T-helper 2 cell treated with Interferon-gamma antibody and Interleukin-4, amounts not matched to agents 100 ng/mL and 5 ng/mL, for 36 hours (primary cell): ENCODE results near the gene NAV2. TPM values are rescaled to one million over a fixed set of nuclear protein-coding genes. Genes with fewer than 3 reads are reported as not detected.

Experiments
- intact Hi-C: fragments of 100-400 bp; cut with micrococcal nuclease; formaldehyde crosslinking; loops from one replicate; pipeline ENCODE4 v1.15.1; 2023
- total RNA-seq: library from RNA; stranded (reverse); gene quantifications from 2 replicates; pipeline ENCODE4 v1.2.3, GENCODE V29; 2022

Gene NAV2
- total RNA-seq, 1 donor from 2014 or later = 0.45 TPM

- intact Hi-C loops = no loop called here
Observed at GRCh38 chr11:19714387-19715363, 2.0 kb downstream of the NAV2 start.

GRCh38 chr11:19715373-19715772, 2.7 kb downstream of the NAV2 start:
- intact Hi-C loops = no loop called here

- intact Hi-C loops = no loop called here
Observed at GRCh38 chr11:19718051-19718450, 5.4 kb downstream of the NAV2 start.

GRCh38 chr11:19718951-19719350, 6.3 kb downstream of the NAV2 start:
- intact Hi-C loops = no loop called here

- intact Hi-C loops = no loop called here
Observed at GRCh38 chr11:19719960-19720359, 7.3 kb downstream of the NAV2 start.

- intact Hi-C loops = no loop called here
Observed at GRCh38 chr11:19721176-19721575, 8.5 kb downstream of the NAV2 start.

- intact Hi-C loops = no loop called here
Observed at GRCh38 chr11:19722702-19723101, 10.1 kb downstream of the NAV2 start.

- intact Hi-C loops = no loop called here
Observed at GRCh38 chr11:19723572-19724342, 11.1 kb downstream of the NAV2 start.

- intact Hi-C loops = no loop called here
Observed at GRCh38 chr11:19724765-19725164, 12.1 kb downstream of the NAV2 start.

GRCh38 chr11:19725379-19726079, 12.9 kb downstream of the NAV2 start:
- intact Hi-C loops = no loop called here

GRCh38 chr11:19727246-19727645, 14.6 kb downstream of the NAV2 start:
- intact Hi-C loops = no loop called here

GRCh38 chr11:19728436-19728835, 15.8 kb downstream of the NAV2 start:
- intact Hi-C loops = no loop called here

GRCh38 chr11:19729141-19729540, 16.5 kb downstream of the NAV2 start:
- intact Hi-C loops = no loop called here

GRCh38 chr11:19730373-19730772, 17.7 kb downstream of the NAV2 start:
- intact Hi-C loops = no loop called here

GRCh38 chr11:19734171-19734570, 21.5 kb downstream of the NAV2 start:
- intact Hi-C loops = no loop called here

GRCh38 chr11:19735157-19735908, 22.7 kb downstream of the NAV2 start:
- intact Hi-C loops = no loop called here

- intact Hi-C loops = no loop called here
Observed at GRCh38 chr11:19735909-19736498, 23.4 kb downstream of the NAV2 start.

GRCh38 chr11:19736831-19737230, 24.2 kb downstream of the NAV2 start:
- intact Hi-C loops = no loop called here

GRCh38 chr11:19737575-19737974, 24.9 kb downstream of the NAV2 start:
- intact Hi-C loops = no loop called here

GRCh38 chr11:19738124-19738523, 25.5 kb downstream of the NAV2 start:
- intact Hi-C loops = no loop called here
